Spleen (tissue), 11 donors: Measurements from ENCODE around the gene SLC38A10. TPM values are rescaled to one million over a fixed set of nuclear protein-coding genes. Genes with fewer than 3 reads are reported as not detected.

Experiments used
- DNase-seq: peaks from one replicate; pipeline ENCODE4 v3.0.0-alpha.2; 2020
- H3K27ac ChIP-seq, 8 donors: fragments of 200-600 bp; sonication (generic) in 7 of 8; 1 replicate in 4 of 8; 2 replicates in 4 of 8; pipeline versions ENCODE4 v1.5.0 to v1.8.0; 2016 to 2021; ENCODE audit warnings: inconsistent platforms in 4 of 8, mild to moderate bottlenecking in 4 of 8, moderate library complexity in 1 of 8
- H3K27me3 ChIP-seq, 7 donors: fragments of 200-600 bp; sonication (generic) in 6 of 7; replicated peaks in 1 of 7; 1 replicate in 4 of 7; 2 replicates in 3 of 7; pipeline versions ENCODE4 v1.5.0 to v1.8.0; 2016 to 2021; ENCODE audit warnings: inconsistent platforms in 3 of 7, mild to moderate bottlenecking in 1 of 7
- H3K36me3 ChIP-seq, 6 donors: fragments of 200-600 bp; sonication (generic) in 5 of 6; 1 replicate in 4 of 6; 2 replicates in 2 of 6; pipeline versions ENCODE4 v1.5.0 to v1.8.0; 2016 to 2021; ENCODE audit warnings: inconsistent platforms in 2 of 6
- H3K4me1 ChIP-seq, 6 donors: fragments of 200-600 bp; sonication (generic) in 5 of 6; 1 replicate in 3 of 6; 2 replicates in 3 of 6; pipeline versions ENCODE4 v1.5.0 to v1.8.0; 2016 to 2021; ENCODE audit warnings: inconsistent platforms in 3 of 6
- H3K4me3 ChIP-seq, 8 donors: fragments of 200-600 bp; sonication (generic) in 7 of 8; 1 replicate in 4 of 8; 2 replicates in 4 of 8; pipeline versions ENCODE4 v1.5.0 to v1.8.0; 2016 to 2021; ENCODE audit warnings: inconsistent platforms in 4 of 8, mild to moderate bottlenecking in 4 of 8, moderate library complexity in 2 of 8
- H3K9me3 ChIP-seq, 8 donors: fragments of 200-600 bp; sonication (generic) in 7 of 8; 1 replicate in 4 of 8; 2 replicates in 4 of 8; pipeline versions ENCODE4 v1.5.0 to v1.8.0; 2016 to 2021; ENCODE audit warnings: inconsistent platforms in 4 of 8
- POLR2A ChIP-seq, 3 donors: fragments of 450-650 bp; IDR thresholded peaks; one replicate each; pipeline ENCODE4 v1.5.1; 2017; ENCODE audit warnings: antibody characterized with exemption in 3 of 3, mild to moderate bottlenecking in 1 of 3
- POLR2AphosphoS5 ChIP-seq, 3 donors: sonication (generic); formaldehyde crosslinking; IDR thresholded peaks; one replicate each; pipeline ENCODE4 v1.5.1; 2017; ENCODE audit warnings: antibody characterized with exemption in 3 of 3
- WGBS, 5 donors: extraction: QIAGEN DNeasy Blood & Tissue Kit in 3 of 5; methylation state at CpG; one replicate each; pipeline versions ENCODE4 v1.1.5 to v1.1.7; 2013 to 2018; 5-methylcytosine and 5-hydroxymethylcytosine counted together
- intact Hi-C: fragments of 100-400 bp; cut with DNase I; formaldehyde crosslinking; loops from one replicate; pipeline ENCODE4 v1.15.0; 2023; ENCODE audit warnings: low total_unique reads
- polyA plus RNA-seq, 3 donors: library from polyadenylated mRNA; stranded (reverse); fragments of 200-250 nt; gene quantifications; one replicate each; pipeline ENCODE4 v1.2.1, GENCODE V29; 2013
- total RNA-seq, 7 donors: library from RNA; depleted of rRNA in 3 of 7; stranded (reverse); fragments of >200 nt in 3 of 7; fragmentation: NEBNext Ultra II Directional in 4 of 7; extraction: Animal tissue kit (Norgen Biotek cat#: 25700) in 4 of 7; gene quantifications; one replicate each; pipeline versions ENCODE4 v1.1.0 to v1.2.1, GENCODE V29; 2016 to 2021
- TF ChIP-seq, protein P1 (sequence below), 11 experiments: fragments of 200-600 bp in 7 of 11; fragments of 450-650 bp in 4 of 11; sonication (generic) in 4 of 11; IDR thresholded peaks in 8 of 11; conservative IDR thresholded peaks in 3 of 11; 1 replicate in 7 of 11; 2 replicates in 4 of 11; pipeline versions ENCODE4 v1.4.0 to v1.8.0; 2016 to 2021; ENCODE audit warnings: antibody characterized with exemption in 11 of 11, inconsistent platforms in 4 of 11, mild to moderate bottlenecking in 1 of 11
- donor health status: healthy with polysubstance abuse.
- donor health status: DM: no; HTN: no; CAD: no; lungs with moderate emphysema.
- donor health status: DM: no; HTN: no; CAD: no.
- donor health status: Bipolar disorder and iron deficiency.
- donor health status: healthy.
- donor health status: DM: no; HTN: no; CAD: no.
- donor health status: DM: yes; HTN: yes; CAD: no.

Gene SLC38A10
- total and polyA plus RNA-seq, 10 donors: 54.9 to 112 (median 86.6) TPM

DNA sequence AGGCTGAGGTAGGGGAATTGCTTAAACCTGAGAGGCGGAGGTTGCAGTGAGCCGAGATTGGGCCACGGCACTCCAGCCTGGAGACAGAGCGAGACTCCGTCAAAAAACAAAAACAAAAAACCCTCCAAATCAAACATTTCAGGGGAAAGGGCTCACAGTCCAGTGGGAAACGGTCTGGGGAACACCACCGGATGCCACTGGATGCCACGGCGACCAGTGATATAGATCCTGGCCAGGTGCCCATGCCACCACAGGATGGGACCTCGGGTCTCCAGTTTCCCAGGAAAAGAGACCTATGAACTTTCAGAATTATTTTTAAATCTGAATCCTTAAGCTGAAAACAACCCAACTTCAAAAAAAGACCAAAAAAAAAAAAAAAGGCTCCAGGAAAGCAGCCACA, 84.6 kb downstream of the SLC38A10 start:
- H3K4me3 ChIP-seq: no peak overlapping the region
- no peaks in the 10 kb centered on the region for H3K27me3 ChIP-seq
- H3K27ac ChIP-seq: no peak overlapping the region
- H3K36me3 ChIP-seq: peaks cover 0 to 26% (median 10%) of the 10 kb centered on the region in 6 donors
- no peak for DNase-seq
- no peak for TF ChIP-seq POLR2AphosphoS5 (IDR thresholded peaks at IDR 0.05)
- TF ChIP-seq POLR2A (IDR thresholded peaks at IDR 0.05): no peak
- TF ChIP-seq, protein P1, sequence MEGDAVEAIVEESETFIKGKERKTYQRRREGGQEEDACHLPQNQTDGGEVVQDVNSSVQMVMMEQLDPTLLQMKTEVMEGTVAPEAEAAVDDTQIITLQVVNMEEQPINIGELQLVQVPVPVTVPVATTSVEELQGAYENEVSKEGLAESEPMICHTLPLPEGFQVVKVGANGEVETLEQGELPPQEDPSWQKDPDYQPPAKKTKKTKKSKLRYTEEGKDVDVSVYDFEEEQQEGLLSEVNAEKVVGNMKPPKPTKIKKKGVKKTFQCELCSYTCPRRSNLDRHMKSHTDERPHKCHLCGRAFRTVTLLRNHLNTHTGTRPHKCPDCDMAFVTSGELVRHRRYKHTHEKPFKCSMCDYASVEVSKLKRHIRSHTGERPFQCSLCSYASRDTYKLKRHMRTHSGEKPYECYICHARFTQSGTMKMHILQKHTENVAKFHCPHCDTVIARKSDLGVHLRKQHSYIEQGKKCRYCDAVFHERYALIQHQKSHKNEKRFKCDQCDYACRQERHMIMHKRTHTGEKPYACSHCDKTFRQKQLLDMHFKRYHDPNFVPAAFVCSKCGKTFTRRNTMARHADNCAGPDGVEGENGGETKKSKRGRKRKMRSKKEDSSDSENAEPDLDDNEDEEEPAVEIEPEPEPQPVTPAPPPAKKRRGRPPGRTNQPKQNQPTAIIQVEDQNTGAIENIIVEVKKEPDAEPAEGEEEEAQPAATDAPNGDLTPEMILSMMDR (IDR thresholded peaks at IDR 0.05 in 8 of 11, conservative IDR thresholded peaks at IDR 0.05 in 3 of 11): no peak
- intact Hi-C loops: no loop called here
- no peaks in the 10 kb centered on the region for H3K9me3 ChIP-seq
- 61 to 70% (median 63%) methylated on average over 10 of the region's 10 CpGs for WGBS, 5 donors
- H3K4me1 ChIP-seq: peaks cover 0 to 12% (median 5%) of the 10 kb centered on the region in 6 donors

GRCh38 chr17:81209141-81209540, 86.0 kb downstream of the SLC38A10 start:
- no peaks in the 10 kb centered on the region for H3K9me3 ChIP-seq
- H3K4me3 ChIP-seq: no peak overlapping the region
- 96 to 100% (median 98%) methylated on average over 14 to 16 of the region's 16 CpGs for WGBS, 5 donors
- H3K4me1 ChIP-seq: peaks cover 0 to 12% (median 5%) of the 10 kb centered on the region in 6 donors
- H3K27ac ChIP-seq: no peak overlapping the region
- DNase-seq: no peak
- H3K36me3 ChIP-seq: peaks cover 0 to 34% (median 10%) of the 10 kb centered on the region in 6 donors
- TF ChIP-seq POLR2A (IDR thresholded peaks at IDR 0.05): no peak
- TF ChIP-seq, protein P1 (IDR thresholded peaks at IDR 0.05 in 8 of 11, conservative IDR thresholded peaks at IDR 0.05 in 3 of 11): no peak
- no peak for TF ChIP-seq POLR2AphosphoS5 (IDR thresholded peaks at IDR 0.05)
- H3K27me3 ChIP-seq: no peaks in the 10 kb centered on the region
- intact Hi-C loops: no loop called here

DNA sequence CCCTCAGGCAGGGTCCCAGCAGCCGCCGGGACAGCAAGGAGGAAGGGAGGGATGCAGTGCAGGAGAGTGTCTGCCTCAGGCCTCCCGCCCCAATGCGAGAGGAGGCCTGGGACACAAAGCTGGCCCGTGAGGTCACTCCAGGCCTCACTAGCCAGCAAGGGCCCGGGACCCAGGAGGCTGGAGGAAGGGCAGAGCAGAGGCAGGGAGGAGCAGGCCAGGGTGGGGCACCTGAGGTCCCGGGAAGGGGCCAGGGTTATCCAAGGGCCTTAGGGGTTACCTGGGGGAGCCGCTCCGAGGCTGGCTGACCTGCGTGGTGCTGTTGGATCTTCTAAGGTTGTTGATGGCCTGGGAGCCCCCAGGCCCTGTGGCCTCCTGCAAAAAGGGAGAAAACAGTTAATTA, 86.5 kb downstream of the SLC38A10 start:
- Histone ChIP-seq H3K36me3 (peaks cover 0 to 39% (median 10%) of the 10 kb centered on the region in 6 donors), H3K4me3 (no peak overlapping the region), H3K4me1 (peaks cover 0 to 12% (median 5%) of the 10 kb centered on the region in 6 donors), H3K27ac (no peak overlapping the region), H3K9me3 (no peaks in the 10 kb centered on the region), H3K27me3 (no peaks in the 10 kb centered on the region)
- TF ChIP-seq, protein P1 (IDR thresholded peaks at IDR 0.05 in 8 of 11, conservative IDR thresholded peaks at IDR 0.05 in 3 of 11): no peak
- no peak for TF ChIP-seq POLR2AphosphoS5 (IDR thresholded peaks at IDR 0.05)
- TF ChIP-seq POLR2A (IDR thresholded peaks at IDR 0.05): no peak
- WGBS, 5 donors: 95 to 96% (median 95%) methylated on average over 10 of the region's 10 CpGs
- intact Hi-C loops: no loop called here
- no peak for DNase-seq

GRCh38 chr17:81207610-81208581, 87.2 kb downstream of the SLC38A10 start:
- no peaks in the 10 kb centered on the region for H3K9me3 ChIP-seq
- WGBS, 5 donors: 75 to 83% (median 79%) methylated on average over 16 to 21 of the region's 21 CpGs
- no peak overlapping the region for H3K4me3 ChIP-seq
- intact Hi-C loops: no loop called here
- DNase-seq: no peak
- peaks cover 0 to 12% (median 5%) of the 10 kb centered on the region in 6 donors for H3K4me1 ChIP-seq
- no peak overlapping the region for H3K27ac ChIP-seq
- TF ChIP-seq, protein P1 (IDR thresholded peaks at IDR 0.05 in 8 of 11, conservative IDR thresholded peaks at IDR 0.05 in 3 of 11): no peak
- TF ChIP-seq POLR2AphosphoS5 (IDR thresholded peaks at IDR 0.05): peak in 1 of 3 donors; percentile 16
- no peaks in the 10 kb centered on the region for H3K27me3 ChIP-seq
- peaks cover 0 to 46% (median 10%) of the 10 kb centered on the region in 6 donors for H3K36me3 ChIP-seq
